ENCODE measurements around the gene OPRL1.

The OPRL1 gene

DNA sequence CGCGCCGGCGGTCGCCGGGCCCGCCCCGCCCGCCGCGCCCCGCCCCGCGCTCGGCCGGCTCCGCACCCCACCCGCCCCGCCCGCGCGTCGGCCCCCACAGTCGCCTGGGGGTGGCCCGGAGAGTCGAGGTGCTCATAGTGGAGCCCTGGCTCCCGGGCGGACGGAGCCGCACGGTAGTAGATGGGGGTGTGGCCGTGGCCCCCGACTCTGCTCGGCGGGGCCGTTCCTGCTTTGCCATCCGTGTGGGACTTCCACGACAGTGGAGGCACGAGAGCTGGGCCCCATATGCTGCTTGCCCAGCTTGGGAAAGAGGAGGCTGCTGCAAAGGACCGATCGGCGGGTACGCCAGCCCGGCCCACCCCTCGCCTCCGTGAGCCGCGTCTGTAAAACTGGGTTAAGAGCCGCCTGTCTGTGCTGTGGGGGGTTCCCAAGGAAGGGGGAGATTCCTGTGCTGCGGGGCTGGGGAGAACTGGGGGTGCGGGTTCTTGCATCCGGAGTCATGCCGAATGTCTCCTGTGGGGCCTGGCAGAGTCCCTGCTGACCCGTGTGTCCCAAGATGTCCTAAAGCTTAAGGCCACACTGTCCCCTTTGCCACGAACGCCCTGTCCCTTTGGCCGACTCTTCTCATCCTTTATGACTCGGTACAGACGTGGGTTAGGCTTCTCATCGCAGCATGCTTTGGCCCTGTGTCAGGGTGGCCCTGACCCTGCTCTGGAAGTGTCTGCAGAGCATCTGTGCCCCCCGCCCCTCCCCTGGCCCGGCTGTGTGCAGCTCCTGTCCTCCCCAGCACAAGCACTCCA is at the start of gene OPRL1:
Gene OPRL1, plus strand, starts transcription at position 70 of the 800 bp plus-strand sequence. CDS start 12,639 bp downstream, outside the sequence.
- in situ Hi-C loops (cut with MboI; ENCODE audit: low sequenced_read_pairs): no loop called here

DNA sequence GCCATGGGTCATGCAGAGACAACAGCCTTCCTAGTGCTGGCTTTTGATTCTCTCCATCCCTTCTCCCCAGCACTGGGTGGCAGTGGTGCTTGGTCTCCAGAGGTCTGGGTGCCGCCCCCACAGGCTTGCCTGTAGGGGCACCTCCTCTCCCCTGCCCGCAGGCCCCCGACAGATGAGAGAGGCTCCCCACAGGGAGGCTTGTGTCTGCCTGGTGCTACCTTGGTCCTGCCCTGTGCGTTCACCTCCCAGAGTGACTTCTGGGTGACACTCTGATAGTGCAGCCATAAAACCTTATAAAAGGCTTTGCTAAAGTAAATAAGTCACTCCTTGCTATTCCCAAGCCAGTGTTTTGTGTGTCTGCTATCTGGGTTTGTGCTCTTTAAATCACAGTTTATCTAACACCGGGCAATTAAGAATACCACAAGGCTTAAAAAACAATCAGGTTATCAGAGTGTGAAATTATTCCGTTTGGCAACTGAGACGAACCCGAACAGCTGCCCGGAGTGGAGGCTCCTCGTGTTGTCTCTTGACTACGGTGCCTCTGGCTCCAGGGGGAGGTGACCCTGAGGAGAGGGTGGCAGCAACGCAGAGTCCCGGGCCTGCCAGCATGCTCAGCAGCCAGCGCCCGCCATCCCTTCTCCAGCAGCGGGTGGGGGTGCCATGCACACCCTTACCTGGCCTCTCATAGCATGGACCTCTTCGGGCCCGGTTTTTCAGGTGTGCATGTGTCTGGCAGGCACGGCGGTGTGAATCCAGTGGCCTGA is 49.3 kb upstream of the OPRL1 start:
- in situ Hi-C loops (cut with MboI; ENCODE audit: low sequenced_read_pairs): no loop called here

DNA sequence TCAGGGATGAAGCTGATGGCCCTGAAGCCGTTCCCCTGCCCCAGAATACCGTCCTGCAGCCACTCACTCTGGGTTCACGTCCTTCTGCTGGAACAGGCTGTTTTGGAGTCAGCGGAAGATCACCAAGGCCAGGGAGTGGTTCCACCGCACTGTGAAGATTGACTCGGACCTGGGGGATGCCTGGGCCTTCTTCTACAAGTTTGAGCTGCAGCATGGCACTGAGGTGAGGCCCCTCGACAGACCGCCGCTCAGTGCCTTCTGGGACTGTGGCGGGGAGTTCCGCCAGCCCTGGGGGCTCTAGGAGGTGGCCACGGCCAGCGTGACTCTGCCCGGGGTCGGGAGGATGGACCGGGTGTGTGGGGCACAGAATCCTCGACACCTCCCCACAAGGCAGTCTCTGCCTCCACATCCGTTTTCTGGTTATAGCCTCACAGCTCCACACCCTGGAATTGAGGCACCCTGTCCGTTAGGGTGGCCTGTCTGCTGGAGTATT is 48.0 kb upstream of the OPRL1 start:
- in situ Hi-C loops (cut with MboI; ENCODE audit: low sequenced_read_pairs): no loop called here

DNA sequence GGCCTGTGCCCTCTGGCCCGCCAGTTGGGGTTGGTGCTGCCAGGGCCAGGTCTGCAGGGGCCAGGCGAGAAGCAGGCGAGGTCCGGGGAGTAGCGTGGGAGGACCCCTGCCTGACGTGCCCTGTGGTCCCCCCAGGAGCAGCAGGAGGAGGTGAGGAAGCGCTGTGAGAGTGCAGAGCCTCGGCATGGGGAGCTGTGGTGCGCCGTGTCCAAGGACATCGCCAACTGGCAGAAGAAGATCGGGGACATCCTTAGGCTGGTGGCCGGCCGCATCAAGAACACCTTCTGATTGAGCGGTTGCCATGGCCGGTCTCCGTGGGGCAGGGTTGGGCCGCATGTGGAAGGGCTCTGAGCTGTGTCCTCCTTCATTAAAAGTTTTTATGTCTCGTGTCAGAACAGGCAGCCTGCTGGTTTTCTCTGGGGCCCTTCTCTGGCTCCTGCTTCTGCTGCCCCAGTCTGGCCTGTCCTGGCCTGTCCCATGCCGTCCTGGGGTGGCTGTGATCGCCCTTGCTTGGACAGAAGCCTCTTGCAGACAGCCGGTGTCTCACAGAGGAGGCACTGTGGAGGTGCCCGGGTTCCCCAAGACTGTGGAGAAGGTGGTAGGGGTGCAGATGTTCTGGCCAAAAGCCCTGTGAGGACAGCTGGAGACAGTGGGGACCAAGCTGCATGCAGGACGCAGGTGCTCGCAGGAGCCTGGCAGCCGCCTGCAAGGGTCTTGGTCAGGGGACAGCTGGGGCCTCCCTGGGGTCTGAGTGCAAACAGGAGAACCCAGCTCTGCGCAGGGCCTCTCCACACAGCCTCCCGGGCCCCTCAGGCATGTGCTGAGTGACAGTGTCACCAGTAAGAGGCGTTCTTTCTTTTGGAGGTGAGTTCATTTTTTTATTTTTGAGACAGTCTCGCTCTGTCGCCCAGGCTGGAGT is 46.9 kb upstream of the OPRL1 start:
- in situ Hi-C loops (cut with MboI; ENCODE audit: low sequenced_read_pairs): no loop called here

DNA sequence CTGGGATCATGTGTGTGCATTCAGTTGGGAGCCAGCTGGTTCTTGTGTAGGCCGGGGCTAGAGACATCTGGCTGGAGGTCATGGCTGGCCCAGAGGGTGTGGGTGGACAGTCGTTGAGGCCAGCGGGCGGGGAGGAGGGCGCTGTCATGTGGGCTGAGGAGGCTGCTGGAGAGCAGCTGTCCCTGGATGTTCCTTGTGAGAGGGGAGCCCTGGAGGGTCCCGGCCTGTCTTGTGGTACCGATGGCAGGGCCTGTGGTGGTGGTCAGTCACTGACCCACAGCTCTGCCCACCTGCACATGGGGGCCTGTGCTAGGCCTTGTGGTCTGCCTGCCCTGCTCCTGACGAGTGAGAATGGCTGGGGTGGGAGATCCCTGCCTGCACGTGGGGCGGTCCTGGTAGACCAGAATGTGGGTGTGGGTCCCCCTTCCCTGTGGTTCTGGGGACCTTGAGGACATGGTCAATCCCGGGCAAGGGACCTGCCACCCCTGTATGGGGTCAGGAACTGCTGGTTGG is 45.8 kb upstream of the OPRL1 start:
- in situ Hi-C loops (cut with MboI; ENCODE audit: low sequenced_read_pairs): no loop called here

DNA sequence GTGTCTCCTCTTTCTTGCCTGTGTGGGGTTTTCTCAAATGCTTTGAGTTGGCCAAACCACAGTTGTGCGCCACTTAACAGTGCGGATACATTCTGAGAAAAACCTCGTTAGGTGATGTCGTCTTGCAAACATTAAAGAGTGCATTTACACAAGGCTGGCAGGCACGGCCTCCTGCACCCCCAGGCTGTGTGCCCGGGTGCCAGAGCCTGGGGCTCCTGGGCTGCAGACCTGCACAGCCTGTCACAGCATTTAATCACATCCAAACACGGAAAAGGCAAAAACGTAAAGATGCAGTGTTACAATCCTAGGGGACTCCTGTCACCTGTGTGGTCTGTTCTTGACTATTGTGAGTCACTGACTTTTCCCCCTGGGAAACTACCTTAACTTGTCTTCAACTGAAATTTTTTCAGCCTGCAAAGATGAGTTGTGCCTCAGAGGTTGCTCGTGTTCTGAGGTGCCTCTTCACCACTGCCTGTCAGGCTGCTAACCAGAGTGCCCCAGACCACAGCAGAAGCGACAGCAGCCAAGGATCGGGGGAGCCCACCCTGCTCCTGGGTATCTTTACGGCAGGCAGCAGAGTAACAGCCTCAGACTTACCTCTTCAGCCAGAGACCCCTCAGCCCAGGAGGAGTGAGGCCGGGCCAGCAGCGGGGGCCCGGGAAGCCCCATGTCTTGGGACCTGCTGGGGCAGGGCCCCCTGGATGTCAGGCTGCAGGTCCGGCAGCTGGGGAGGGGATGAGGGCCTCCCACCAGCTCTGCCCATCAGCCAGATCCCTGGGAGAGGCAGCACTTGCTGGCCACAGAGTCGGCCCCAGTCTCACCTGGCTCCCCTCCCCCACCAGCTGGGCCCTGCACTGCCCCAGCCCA is 44.6 kb upstream of the OPRL1 start:
- in situ Hi-C loops (cut with MboI; ENCODE audit: low sequenced_read_pairs): no loop called here

DNA sequence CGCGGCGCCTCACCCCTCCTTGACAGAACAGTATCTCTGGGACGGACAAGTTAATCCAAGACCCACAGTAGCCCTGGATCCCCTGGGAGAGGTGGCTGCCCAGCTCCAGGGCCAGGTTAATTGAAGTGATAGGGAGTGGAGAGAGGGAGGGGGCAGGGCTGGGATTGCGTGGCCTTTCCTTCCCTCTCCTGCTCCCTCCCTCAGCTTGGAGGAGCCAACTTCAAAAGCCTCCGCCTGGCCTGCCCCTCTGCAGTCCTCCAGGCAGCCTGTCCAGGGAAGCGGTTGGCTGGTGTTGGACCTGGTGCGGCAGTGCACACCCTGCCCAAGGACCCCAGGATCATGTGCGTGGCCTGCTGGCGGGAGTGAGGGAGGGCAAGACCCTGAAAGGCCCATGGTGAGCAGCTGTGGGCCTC is 43.9 kb upstream of the OPRL1 start, which contains the start of gene C20orf204:
Gene C20orf204, plus strand, starts transcription at position 250 of the 413 bp plus-strand sequence. Its CDS starts 142 bp downstream, at position 392.
- in situ Hi-C loops (cut with MboI; ENCODE audit: low sequenced_read_pairs): no loop called here

DNA sequence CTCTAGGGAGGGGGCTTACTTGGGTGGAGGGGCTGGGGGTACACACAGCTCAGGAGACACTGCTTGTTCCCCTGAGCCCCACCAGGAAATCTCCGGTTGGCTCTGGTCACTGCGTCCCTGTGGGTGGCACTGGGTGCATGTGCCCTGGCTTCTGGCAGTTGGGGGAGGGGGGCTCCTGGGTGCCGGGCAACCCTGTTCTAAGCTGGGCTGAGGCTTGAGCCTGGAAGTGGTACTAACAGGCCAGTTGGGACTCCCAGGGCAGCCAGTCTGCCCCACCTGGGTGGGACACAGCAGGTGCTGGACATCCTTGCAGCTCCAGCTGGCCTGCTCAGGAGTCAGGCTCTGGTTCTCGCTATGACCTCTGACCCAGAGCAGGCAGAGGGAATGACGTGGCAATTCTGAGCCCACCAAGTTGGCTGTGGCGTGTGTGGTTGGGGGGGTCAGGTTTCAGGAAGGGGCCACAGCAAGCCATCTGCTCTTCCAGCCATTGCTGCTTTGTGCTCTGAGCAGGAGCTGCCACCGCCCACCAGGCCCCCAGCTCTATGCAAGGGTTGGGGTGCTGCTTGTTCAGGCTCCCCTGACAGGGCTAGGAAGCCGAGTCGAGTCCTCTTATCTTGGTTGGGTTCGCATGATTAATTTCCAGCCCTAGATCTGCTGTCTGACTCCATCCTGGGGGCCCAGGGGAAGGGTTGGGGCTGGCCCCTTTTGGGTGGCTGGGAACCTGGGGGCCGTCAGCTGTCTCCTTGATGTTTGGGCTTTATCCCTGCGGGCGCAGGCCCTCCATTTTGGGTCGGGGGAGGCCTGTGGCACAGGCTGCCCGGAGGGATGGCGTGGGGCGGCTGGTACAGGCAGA is 43.3 kb upstream of the OPRL1 start:
- in situ Hi-C loops (cut with MboI; ENCODE audit: low sequenced_read_pairs): no loop called here

DNA sequence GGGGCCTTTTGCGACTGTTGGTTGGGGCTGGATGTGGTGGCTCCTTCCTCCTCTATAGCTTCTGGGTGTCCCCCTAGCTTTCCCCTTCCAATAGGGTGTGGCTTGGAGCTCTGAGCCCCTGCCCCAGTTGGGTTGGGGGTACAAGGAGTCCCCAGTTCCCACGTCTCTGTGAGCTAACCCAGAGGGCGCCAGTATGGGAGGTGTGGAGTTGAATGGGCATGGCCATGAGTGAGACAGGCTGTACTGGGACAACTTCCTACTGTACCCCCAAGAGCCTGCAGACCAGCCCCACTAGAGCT is 42.7 kb upstream of the OPRL1 start:
- in situ Hi-C loops (cut with MboI; ENCODE audit: low sequenced_read_pairs): no loop called here

DNA sequence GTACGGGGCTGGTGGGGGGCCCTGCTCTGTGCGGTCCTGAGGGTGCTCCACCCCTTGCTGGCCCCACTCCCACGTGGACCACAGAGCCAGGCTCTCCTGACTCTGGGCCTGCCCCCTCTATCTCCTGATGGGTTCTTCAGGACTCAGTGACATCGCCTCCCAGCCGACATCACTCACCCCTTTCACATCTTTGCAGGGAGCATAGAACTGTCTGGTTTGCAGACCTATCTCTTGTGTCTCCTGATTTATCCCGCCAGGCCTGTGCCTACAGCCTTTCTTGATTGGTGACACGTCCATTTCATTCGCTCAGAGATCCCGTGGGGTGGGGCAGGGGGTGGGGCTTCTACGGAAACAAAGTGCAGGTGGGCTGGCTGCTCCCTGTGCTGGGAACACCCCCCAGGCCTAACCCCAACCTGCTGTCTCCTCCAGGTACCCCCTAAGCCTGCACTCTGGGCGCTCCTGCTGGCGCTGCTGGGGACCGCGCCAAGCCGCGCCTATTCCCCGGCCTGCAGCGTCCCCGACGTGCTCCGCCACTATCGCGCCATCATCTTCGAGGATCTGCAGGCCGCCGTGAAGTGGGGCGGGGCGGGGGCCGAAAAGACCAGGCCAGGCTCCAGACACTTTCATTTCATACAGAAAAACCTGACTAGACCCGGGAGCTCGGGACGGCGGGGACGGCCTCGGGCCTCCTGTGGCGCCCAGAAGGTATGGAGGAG is 42.2 kb upstream of the OPRL1 start:
- in situ Hi-C loops (cut with MboI; ENCODE audit: low sequenced_read_pairs): no loop called here

DNA sequence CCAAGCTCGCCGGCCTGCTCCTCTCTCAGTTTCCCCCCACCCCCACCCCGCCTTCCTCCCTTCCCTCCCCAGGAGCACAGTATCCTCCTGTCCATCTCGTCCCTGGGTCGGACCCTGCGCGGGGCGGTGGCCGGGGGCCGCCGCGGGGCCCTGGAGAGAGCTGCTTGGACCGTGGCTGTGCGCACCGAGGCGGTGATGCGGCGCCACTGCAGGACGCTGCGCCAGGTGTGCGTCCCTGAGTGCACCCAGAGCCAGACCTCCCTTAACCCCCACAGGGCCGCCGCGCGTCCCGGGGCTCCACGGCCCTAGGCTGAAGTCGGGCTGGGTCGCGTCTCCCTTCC is 41.7 kb upstream of the OPRL1 start:
- in situ Hi-C loops (cut with MboI; ENCODE audit: low sequenced_read_pairs): no loop called here

DNA sequence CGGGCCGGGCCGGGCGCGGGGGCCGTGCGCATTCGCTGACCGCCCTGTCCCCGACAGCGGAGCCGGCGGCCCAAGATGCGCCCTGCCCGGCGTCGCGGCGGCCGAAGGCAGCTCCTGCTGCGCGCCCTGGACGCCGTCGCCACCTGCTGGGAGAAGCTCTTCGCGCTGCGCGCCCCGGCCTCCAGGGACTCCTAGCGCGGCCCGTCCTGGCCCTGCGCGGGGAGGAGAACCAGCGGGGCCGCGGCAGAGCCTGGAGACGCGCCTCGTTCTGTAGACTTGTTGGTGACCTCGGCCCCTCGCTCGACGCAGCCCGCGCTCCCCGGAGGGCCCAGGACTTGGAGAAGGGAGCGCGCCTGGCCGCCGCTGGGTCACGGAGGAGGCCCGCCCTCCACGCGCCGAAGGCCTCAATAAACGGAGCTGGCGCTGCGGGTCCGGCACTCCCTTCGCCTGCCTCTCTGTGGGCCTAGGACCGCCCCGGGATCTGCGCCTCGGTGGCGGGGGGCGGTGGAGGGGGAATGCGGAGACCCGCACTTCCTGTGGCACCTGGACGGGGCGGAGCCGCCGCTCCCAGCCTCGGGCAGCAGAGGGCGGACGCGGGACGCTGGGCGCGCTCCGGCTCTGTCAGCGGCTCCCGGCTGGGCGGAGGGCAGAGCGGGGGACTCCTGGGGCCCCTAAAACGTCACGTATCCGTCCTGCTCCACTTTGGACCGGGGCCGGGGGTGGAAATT is 41.2 kb upstream of the OPRL1 start:
- in situ Hi-C loops (cut with MboI; ENCODE audit: low sequenced_read_pairs): no loop called here

DNA sequence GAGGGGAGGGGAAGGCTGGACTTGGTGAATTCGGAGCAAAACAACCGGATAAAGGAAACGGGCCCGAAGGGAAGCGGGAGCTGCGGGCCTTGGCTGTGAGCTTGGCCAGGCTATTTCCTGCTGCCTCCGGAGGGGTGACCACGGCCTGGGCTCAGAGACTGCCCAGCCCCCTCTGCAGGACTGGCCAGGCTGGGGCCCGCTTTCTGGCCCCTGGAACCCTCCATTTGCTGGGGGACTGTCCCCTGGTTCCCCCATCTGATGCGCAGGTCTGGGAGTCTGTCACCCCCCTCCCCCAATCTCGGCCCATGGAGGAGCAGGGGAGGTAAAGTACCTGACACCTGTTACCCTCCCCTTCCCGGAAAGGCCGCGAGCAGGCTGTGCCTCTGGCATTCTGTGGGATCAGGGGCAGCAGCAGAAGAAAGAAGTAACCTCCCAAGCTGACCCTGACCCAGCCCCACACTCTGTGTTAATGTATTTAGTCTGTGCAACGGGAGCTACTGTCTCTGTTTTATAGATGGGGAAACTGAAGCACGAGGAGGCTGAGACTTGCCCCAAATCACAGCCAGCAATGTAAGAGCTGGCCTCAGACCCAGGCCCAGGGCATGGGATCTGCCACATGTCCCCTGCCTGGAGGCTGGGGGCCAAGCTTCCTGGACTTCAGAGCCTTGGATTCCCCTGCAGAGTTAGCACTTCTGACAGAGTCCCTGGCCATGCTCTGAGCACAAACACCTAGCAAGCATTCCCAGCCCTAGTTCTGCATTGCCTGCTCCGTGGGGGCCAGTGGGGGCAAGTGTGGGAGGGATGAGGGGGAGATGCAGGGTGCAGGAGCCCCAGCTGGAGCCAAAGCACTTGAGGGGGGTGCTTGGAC is 40.4 kb upstream of the OPRL1 start:
- in situ Hi-C loops (cut with MboI; ENCODE audit: low sequenced_read_pairs): no loop called here

DNA sequence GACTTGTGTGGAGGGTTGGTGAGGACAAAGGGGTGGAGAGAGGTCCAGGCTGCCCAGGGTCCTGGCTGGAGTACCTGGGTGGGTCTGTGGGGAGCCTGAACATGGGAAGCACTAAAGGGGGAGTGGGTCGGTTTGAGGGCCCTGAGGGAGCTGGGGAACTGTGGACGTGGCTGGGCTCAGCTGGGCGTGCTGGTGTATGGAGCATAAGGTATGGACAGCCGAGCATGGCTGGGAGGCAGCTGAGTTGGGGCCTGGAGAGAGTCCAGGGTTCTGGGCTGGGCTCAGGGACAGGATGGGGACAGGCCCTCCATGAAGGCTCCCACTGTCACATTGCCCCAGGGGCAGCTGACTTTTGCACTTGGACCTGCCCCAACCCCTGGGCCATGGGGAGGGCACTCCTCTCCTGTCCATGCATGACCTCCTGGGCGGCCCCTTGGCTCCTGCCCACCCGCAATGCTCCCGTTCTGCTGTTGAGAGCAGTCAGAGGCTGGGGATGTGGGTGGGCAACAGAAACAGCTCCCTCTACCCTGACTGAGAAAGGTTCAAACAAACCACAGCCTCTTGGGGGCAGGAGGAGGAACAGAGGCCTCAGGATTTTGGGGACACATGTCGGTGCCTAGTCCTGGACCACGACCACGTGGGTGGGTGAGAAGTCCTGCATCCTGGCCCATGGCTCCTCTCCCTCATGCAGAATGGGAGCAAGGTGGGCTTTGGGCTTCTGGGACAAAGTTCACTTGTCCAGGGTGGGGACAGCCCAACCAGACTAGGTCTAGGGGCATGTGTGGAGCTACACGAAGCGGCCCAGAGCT is 39.4 kb upstream of the OPRL1 start:
- in situ Hi-C loops (cut with MboI; ENCODE audit: low sequenced_read_pairs): no loop called here

DNA sequence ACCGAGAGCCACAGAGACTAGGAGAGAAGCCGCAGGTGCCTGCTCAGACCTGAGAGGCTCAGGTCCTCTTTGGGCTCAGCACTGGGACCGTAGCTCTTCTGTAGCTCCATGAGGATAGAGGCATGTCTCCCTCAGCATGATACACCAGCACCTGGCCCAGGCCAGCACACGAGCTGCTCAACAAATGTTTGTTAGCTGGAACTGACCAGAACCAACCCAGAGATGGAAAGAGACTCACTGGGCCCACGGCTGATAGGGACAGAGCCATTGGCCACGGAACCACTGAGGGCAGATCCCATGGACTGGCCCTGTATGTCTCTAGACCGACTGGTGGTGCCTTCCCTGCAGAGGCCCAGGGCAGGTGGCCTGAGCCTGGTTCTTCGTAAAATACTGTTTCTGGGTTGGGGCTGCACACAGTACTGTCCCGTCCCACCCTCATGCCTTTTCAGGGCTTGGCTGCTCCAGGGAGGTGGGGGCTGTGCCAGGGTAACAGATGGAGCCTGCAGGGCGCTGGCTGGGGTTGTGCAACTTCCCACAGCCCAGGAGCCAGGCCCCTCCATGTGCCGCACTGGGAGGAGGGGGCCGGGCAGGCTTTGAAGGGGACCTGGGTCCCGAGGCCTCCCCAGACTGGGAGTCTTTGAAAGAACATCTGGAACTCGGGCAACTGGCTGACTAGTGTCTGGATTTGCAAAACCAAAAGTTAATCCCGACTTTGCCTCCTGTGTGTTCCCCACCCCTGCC is 38.7 kb upstream of the OPRL1 start:
- in situ Hi-C loops (cut with MboI; ENCODE audit: low sequenced_read_pairs): no loop called here

DNA sequence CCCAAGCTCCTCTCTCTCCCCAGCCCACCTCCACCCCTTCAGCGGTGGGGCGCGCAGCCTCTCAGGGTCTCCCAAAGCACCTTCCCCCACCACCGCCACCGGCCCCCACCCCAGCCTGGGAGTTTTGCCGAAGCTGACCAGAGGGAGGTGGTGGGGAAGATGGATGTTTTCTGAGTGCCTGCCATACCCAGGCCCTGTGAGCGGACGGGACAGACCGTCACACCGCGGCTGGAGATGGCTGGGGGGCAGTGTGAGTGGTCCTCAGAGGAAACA is 38.2 kb upstream of the OPRL1 start:
- in situ Hi-C loops (cut with MboI; ENCODE audit: low sequenced_read_pairs): no loop called here
